NCI-H2171 (cell line): ENCODE data around the gene PLEKHH1.

Experiments
- DNase-seq: peaks from one replicate; lab custom pipeline; 2025; lab: John Stamatoyannopoulos, UW

Gene PLEKHH1

DNA sequence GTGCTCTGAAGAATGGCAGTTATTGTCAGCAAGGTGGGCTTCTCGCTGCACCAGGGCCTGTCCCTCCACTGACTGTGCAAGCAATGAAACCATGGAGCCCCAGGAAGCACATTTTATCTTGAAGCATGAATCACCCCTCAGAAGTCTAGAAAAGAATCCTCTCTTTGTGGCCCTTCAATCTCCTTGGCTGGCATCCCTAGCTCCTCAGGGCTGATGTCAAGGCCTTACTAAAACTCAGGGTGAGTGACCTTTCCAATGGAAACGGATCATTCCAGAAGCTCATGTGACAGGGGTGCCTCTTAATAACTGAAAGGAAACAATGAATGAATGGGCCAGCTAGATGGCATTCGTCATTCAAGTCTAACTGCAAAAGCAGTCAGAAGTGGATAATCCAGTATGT lies 22.3 kb upstream of the PLEKHH1 start:
- no peak for DNase-seq

DNA sequence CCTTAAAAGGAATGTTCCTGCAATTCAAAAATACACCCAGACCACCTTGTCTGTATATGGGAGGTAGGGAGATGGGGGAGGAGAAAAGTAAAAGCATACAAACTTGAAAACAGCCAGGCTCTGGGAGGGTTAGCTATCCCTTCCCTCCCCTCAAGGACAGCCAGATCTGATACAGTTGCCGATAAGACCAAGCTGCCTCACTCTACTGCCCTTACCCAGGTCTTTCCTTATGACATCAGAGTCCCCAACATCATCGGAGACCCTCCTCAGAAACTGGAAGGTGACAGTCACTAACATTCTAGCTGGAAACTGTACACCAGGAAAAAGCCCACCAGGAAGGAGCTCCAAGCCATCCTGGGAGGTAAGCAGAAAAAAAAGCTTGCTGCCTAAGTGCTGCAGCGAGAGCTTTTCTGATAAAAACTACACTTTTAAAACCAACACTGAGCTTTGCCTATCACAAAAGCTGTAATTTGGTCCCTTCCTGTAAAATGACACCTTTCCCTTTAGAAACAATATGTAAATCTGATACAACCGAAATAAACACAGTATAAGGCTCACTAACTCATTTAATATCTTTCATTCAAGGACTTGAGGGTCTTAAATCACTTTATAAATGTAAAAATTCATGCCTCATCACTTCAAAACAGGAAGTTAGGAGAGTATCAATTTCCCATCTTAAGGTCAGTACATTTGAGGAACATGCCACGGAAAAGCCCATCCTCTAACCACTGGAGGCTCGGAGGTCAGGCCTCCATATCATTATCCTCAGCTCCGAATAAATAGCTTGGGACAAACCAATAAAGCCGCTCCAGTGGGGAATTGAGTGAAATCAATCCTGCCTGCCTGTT lies 20.4 kb upstream of the PLEKHH1 start:
- DNase-seq, result no peak

DNA sequence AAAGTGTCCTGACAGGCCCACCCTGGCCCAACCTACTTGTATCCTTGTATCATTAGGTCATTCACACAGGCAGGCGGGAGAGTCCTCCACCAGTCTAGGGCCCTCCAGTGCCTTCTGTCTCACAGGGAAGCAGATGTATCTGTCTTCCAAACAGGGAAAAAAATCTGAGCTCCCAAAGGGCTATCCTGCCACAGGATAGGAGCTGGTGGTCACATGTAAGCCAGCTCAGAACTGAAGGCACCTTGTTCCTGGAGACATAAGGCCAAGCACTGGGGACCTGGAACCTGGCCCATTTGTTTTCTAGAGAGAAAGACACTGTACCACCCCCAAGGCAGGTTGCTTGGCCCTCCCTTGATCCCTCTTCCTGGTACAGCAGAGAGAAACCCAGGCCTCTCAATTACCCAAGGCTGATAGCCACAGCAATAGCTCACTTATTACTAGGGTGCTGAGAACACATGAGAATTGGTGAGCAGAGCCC lies 19.4 kb upstream of the PLEKHH1 start:
- peak; percentile 71 for DNase-seq

DNA sequence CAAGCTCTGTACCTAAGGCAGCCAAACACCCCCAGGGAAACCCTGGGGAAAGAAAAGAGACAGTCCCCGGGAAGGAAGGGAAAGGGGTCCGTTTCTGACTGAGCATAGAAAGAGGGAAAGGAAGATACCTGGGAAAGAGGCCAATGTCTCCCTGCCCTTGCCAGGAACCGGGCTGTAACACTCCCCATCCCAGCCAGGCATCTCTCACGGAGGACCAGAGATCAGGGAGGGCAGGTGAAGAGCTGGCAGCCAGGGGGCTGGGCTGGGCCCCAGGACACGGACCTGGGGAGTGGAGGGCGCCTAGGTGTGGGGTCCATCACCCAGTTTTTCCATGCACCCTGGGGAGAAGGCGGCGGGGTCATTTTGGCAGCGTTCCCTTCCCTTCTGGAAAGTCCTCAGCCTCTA lies 18.9 kb upstream of the PLEKHH1 start:
- no peak for DNase-seq

DNA sequence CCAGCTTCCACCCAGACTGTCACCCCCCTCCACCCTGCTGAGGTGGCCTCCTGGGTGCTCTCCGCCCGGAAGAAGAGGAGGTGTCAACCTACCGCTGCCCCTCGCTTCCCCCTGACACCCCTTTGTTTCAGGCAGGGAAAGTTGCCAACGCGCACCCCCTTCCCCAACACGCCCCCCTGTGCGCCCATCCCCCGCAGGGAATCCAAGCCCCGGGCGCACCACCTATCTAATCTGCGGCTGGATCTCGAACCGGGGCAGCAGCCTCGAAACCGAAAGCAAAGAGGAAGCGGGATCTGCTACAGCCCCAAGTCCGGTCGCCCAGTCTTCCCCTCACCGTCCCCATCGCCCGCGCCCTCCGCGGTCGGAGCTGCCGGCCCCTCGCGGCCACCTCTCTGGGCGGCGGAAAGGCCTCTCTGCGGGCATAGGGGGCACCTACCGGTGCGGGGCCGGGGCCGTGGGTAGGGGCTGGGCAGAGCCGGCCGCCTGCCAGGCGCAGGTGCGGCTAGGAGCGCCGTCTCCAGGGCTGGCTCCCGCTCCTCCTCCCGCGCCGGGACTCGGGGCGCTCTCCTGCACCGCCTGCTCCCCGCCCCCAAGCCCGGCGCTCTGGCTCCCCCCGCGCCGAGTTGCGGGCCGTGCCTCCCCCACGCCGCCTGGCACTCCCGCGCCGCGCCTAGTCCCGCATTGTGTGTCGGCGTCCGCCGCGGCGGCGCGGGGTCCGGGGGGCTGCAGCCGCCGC lies 18.3 kb upstream of the PLEKHH1 start:
- peak; percentile 24 for DNase-seq

DNA sequence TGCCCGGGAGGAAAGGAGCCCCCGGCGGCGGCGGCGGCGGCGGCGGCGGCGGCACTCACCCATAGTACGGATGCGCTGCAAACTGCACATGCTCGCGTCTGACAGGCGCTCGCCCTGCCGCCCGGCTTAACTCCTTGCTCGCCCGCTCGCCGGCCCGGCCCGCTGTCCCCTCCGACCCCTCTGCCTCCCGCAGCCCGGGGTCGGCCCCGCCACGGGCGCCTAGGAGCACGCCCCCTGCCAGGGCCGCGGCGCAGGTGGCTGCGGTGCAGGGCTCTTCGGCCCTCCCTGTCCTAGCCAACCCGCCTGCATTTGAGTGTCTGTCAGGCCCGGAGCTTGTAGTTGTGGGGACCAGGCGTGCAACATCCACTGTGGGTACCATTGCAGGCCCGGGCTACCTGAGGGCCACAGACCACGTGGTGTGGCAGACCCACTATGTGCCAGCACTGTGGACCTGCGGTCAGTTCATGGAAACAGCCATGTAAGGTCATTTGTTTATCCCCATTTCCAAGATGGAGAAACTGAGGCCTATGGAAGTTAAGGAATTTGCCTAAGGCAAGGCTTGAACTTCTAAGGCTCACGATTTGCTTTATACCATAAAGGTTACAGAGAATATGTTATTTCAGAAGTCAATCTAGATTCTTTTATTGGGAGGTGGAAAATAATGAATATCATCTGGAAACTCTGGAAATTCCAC lies 17.6 kb upstream of the PLEKHH1 start:
- DNase-seq, result no peak

DNA sequence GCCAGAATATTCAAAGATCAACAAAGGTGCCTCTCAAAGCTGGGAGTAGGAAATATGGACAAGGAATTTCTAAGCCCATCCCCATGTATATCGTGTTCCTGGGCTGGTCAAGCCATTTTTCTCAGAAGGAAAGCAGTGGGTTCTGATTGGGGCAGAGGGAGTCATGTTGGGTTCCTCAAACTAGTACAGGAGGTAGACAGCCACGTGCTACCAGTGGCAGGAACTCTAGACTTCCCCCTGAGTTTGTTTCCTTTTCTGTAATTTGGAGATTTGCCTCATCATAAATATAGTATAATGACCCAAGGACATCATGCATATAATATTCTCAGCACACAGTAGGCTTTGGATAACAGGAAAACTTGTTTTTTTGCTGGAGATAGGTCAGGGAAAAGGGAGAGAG lies 16.4 kb upstream of the PLEKHH1 start:
- DNase-seq, result no peak

DNA sequence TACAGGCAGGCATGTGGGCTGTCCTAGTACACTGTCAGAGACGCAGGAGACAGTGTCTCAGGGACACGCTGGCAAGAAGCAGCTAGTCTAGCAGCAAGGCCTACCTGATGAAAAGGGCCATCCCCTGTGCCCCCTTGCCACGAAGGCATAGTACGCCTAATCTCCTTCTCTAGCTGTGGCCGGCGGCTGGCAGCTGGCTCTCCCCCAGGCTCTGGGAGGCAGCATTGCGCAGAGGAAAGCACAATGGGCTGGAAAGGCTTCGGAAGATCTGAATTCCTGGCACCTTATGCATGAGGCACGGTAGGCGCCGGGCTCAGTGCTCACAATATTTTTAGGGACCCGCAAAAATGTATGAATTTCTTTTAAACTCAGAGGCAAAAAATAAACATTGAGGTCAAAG lies 16.0 kb upstream of the PLEKHH1 start:
- DNase-seq, result no peak

DNA sequence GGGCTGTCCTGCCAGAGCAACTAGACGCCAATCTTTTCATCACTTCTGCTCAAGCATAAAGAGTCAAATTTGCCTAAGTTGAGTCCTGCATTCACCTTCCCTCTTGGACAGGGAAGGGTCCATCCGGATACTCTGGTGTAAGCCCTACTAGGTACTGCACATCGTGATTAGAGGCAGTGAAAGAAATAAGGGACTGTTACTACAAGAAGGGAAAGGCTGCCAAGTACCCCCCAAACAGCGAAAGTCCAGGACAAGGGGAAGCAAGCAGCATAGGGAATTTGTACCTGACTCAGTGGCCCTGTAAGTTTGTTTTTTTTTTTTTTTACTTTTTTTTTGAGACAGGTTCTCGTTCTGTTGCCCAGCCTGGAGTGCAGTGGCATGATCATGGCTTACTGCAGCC lies 13.7 kb upstream of the PLEKHH1 start:
- DNase-seq, result no peak

DNA sequence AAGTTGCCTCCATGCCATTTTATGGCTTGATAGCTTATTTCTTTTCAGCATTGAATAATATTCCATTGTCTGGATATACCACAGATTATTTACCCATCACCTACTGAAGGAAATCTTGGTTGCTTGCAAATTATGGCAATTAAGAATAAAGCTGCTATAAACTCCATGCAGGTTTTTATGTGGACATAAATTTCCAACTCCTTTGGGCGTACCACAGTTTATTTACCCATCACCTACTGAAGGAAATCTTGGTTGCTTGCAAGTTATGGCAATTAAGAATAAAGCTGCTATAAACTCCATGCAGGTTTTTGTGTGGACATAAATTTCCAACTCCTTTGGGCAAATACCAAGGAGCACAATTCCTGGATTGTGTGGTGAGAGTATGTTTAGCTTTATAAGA lies 12.6 kb upstream of the PLEKHH1 start:
- DNase-seq, result no peak

DNA sequence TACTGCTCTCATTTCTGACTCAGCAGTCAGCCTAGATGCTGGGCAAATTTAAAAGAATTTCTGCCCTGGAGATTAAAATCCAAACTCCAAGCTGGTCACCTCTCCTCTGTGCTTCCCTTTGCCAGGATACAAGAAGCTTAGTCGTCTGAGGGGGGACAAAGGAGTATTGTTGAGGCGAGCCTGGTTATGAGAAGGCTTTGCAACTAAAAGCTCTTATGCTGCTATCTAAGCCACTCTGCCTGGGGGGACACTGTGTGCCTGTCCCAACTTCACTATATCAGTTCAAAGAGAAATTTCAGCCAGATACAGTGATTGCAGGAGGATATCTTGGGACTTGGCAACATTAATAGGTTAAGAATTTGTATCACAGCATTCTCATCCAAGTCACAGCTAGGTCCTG lies 10.8 kb upstream of the PLEKHH1 start:
- DNase-seq, result no peak

DNA sequence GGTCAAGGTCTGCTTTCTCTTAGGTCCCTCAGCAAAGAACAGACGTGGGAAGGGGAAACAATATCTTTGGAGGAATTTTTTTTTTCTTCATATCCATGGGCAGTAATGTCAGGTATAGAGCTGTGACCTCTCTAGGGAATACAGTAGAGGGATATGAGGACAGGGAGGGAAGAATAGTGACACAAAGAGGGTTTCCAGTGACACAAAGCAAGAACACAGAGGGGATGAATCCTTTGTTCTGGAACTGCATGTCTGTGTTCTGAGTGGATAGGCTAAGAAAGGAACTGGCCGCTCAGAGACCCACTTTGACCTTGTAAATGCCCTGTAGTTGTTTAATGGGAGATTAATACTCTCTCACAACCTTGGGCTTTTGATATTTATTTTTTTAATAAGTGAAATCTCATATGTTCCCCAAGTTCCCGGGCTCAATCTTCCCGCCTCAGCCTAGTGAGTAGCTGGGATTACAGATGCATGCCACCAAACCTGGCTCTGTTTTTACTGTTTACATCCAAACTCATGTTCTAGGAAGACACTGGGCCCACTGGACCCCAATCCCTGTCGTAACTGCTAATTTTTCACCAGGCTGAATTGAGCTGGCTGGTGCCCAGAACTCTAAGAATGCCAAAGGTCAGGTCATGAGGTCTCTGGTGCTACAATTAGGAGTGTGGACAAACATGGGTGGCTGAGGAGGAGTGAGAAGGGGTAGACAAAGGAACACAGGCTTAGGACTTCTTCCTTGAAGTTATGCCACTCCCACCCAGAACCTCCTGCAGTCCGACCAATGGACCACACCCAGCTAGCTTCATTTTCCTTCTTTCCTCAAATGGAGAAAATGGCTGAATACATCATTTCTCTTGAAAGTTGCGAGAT lies 9.1 kb upstream of the PLEKHH1 start:
- DNase-seq, result no peak

DNA sequence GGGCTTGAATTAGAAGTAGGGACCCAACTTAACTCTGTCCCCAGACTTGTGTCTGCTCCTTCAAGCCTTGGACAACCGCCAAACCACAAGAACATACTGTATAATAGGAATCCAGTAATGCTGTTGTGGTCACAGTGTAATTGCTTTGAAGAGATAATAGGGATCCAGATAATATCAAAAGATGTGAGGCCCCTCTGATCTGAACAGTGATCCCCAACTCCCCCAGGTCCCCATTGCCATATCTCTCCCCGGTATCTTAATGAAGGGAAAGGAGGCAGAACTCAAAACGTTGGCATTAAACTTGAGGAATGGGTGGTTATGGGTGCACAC lies 8.5 kb upstream of the PLEKHH1 start:
- DNase-seq, result no peak

DNA sequence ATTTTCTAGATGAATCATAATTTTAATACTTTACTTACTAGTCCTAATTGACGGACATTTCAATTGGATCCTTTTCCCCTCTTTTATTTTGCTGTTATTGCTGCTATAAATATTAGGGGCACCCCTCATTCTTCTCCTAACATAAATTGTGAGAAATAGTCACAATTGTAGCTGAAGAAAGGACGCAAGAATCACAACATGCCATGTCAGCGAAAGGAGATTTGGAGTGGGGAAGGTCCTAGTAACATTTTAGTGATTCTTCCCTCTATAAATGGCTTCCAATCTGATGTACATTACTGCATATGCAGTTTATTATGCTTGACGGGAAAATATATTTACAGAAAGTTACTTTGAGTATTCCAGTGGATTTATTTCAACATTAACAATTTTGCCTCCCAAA lies 7.7 kb upstream of the PLEKHH1 start:
- no peak for DNase-seq

DNA sequence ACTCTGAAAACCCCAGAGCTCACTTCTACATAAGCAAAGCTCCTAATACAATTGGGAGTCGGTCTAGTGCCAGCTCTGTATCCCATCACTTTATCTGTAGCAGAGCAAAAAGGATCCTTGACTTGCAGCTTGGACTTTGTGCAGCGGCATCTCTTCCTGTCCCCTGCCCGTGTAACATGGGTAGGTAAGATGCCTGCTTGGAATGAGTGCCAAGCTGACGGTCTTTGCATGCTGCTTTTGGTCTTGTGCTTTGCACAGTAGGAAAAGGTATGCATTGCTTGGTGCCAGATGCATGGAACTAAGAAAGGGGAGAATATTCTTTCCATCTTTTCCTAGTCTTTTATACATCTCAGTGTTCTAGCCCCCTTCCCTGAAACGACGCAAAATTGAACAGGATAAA lies 6.9 kb upstream of the PLEKHH1 start:
- no peak for DNase-seq

DNA sequence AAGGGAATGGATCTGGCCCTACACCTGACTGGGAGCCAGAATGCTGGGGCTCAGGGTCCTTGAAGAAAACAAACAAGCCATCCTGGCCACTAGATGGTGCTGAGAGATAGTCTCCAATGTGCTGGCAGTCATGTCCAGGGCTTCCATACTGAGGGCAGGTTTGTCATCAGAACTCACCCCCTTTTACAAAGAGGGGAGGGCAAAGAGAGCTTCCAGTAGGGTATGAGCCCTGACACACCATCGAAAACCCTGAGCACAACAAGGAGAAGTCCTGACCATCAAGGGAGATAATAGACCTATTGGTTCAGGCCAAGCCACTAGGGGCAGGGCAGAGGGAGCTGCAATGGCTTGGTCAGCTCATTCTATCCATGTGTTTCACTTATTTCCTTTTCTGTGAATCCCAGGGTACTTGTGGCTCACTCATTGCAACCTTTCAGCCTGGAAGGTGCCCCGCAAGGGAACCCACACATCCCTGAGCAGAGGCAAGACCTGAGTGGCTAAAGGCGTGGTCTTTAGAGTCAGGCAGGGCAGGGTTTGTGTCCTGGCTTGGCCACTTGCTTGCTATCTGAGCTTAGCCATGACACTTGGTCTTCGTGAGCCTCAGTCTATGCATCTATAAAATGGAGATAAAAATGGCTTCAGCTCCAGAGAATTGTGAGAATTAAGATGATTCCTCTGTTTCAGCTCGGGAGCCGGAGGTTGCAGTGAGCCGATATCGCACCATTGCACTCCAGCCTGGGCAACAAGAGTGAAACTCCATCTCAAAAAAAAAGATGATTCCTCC lies 6.2 kb upstream of the PLEKHH1 start:
- DNase-seq, result peak; percentile 31

DNA sequence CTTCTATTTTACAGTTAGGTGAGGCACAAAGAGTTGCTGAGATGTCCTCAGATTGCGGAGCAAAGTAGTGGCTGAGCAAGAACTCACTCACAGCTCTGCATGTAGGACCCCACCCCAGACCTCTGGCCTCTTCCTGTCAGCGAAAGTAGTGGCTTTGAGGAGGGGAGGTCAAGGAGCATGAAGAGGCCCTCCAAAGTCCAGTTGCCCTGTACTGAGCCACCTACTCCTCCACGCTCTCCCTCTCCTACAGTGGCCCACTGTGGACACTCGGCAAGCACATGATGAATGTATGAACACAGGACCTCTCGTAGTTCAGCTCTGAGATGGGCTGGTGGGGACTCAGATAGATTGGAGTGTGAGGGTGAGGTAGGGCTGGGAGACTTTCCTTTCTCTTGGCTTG lies 5.3 kb upstream of the PLEKHH1 start:
- DNase-seq, result no peak

DNA sequence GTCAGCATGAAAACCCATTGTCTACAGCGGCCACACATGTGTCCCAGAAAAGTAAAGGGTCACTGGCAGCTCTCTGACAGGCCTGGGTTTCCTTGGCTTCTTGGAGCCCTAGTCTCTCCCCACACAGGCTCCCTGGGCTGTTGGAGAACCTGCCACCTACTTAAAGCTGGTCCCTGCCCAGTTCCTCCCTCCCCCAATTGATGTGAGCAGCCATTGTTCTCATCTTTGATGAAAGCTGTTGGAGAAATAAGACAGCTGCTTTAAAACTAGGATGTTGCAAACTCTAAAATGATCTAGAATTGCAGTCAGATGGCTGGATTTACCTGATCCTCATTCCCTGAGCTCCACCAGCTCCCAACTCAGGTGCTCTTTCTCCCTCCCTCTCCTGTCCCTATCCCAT lies 4.8 kb upstream of the PLEKHH1 start:
- DNase-seq, result no peak

DNA sequence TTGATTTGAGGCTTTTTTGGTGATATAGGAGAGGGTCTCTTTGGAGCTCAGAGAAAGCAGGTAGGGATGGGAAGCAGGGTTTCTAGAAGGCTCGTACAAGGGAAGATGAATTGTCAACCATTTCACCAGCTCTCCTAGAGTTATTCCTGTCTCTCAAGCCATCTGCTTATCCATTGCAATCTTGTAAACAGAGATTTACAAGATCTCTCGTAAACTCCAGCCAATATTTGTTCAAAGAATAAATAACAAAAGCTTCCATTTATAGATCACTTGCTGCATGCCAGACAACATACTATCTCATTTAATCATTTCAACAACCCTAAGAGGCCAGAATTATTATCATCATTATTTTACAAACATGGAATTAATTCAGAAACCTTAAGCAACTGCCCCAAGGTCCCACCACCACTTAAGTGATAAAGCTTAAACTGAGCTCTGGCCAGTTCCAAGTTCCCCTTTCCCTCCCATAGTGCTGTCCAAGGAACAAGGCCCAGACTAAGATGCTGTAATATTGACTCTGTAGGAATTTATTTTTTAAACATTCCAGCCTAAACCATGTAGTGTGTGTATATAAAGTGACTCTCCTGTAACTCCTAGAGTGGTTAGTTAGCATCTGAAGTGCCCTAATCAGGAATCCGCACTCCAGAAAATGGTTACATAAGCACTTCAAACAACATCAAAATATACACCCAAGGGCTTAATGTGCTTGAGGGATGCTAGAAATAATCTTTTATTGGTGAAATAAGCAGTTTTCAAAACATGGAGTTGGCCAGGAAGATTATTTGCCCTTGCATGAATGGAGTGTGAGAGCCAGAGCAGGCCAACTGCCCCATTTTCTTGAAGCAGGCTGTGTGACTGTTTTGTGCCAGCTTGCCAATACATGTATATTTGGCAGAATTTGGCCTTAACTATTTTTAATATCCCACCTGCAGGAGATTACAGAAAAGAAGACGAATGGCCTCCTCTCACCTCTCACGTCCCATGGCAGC lies 2.8 kb upstream of the PLEKHH1 start:
- DNase-seq, result no peak

DNA sequence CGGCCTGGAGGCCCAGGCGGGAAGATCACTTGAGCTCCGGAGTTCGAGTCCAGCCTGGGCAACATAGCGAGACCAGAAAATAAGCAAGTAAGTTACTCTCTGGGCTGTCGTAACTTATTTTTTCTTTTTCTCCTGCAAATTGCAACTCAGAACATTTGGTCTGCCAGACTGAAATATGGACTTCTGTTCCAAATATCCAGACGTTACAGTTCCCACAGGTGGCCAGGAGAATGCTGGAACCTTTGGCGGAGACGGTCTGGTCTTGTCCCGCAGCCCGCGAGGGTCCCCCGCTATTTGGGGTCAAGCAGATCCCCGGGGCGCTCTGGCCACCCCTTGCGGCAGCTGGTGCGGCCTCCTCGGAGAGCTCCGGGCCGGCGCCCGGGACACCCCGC lies 488 bp upstream of the PLEKHH1 start:
- DNase-seq, result no peak
